RWPE2 (cell line): ENCODE data around the gene NSUN4.
"Not testable (repeated sequence)": the region's sequence is repeated elsewhere in the genome, so short reads cannot be mapped to it uniquely, and the experiment has no call there.

ENCODE experiments used
- ATAC-seq: fragments of 200-7000 bp; cut with Tn5 transposase; 3 replicates; pipeline ENCODE4 v1.9.1; 2021; ENCODE audit warnings: low read depth
- DNase-seq: peaks from one replicate; pipeline ENCODE4 v3.0.0-alpha.2; 2020; ENCODE audit warnings: low spot score
- H3K27ac ChIP-seq: fragments of 450-650 bp; 2 replicates; pipeline ENCODE4 v1.5.1; 2017; ENCODE audit warnings: mild to moderate bottlenecking; ENCODE audit not compliant: poor library complexity, severe bottlenecking
- H3K27me3 ChIP-seq: fragments of 250-450 bp; sonication (Bioruptor Pico); 2 replicates; pipeline ENCODE4 v1.5.1; 2021; ENCODE audit warnings: mild to moderate bottlenecking, moderate library complexity; ENCODE audit not compliant: insufficient read depth, poor library complexity, severe bottlenecking
- H3K36me3 ChIP-seq: fragments of 250-450 bp; sonication (Bioruptor Pico); 2 replicates; pipeline ENCODE4 v1.5.1; 2020; ENCODE audit warnings: low read depth, mild to moderate bottlenecking, moderate library complexity
- H3K4me1 ChIP-seq: fragments of 250-450 bp; sonication (Bioruptor Pico); 2 replicates; pipeline ENCODE4 v1.5.1; 2021; ENCODE audit warnings: mild to moderate bottlenecking, moderate library complexity; ENCODE audit not compliant: insufficient read depth, poor library complexity, severe bottlenecking
- H3K4me3 ChIP-seq: fragments of 250-450 bp; sonication (Bioruptor Pico); 2 replicates; pipeline ENCODE4 v1.5.1; 2021; ENCODE audit warnings: mild to moderate bottlenecking, moderate library complexity; ENCODE audit not compliant: severe bottlenecking
- H3K9me3 ChIP-seq: fragments of 250-450 bp; sonication (Bioruptor Pico); 2 replicates; pipeline ENCODE4 v1.5.1; 2021; ENCODE audit warnings: mild to moderate bottlenecking, moderate library complexity; ENCODE audit not compliant: severe bottlenecking
- TF ChIP-seq, protein P1 (sequence below): fragments of 450-650 bp; IDR thresholded peaks from one replicate; pipeline ENCODE4 v1.5.1; 2017; ENCODE audit warnings: mild to moderate bottlenecking, moderate library complexity; ENCODE audit not compliant: poor library complexity, severe bottlenecking

Gene NSUN4

DNA sequence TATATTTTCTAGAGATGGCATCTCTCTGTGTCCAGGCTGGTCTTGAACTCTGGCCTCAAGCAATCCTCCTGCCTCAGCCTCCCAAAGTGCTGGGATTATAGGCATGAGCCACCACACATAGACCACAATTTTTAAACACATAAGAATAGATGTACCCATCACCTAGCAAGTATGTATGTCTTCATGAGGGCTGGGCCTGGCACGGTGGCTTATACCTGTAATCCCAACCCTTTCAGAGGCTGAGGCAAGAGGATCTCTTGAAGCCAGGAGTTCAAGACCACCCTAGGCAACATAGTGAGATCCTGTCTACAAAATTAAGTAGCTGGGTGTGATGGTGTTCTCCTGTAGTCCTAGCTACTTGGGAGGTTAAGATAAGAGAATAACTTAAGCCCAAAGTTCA, 23.3 kb upstream of the NSUN4 start:
- TF ChIP-seq, protein P1, sequence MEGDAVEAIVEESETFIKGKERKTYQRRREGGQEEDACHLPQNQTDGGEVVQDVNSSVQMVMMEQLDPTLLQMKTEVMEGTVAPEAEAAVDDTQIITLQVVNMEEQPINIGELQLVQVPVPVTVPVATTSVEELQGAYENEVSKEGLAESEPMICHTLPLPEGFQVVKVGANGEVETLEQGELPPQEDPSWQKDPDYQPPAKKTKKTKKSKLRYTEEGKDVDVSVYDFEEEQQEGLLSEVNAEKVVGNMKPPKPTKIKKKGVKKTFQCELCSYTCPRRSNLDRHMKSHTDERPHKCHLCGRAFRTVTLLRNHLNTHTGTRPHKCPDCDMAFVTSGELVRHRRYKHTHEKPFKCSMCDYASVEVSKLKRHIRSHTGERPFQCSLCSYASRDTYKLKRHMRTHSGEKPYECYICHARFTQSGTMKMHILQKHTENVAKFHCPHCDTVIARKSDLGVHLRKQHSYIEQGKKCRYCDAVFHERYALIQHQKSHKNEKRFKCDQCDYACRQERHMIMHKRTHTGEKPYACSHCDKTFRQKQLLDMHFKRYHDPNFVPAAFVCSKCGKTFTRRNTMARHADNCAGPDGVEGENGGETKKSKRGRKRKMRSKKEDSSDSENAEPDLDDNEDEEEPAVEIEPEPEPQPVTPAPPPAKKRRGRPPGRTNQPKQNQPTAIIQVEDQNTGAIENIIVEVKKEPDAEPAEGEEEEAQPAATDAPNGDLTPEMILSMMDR, result no peak
- no peak overlapping the region for H3K4me3 ChIP-seq
- H3K27me3 ChIP-seq, result no peaks in the 10 kb centered on the region
- no peaks in the 10 kb centered on the region for H3K9me3 ChIP-seq
- peaks cover 46% of the 10 kb centered on the region for H3K36me3 ChIP-seq
- DNase-seq (no peak), ATAC-seq (no peak; the same call in 2 of the 3 replicates)
- no peak overlapping the region for H3K27ac ChIP-seq
- no peaks in the 10 kb centered on the region for H3K4me1 ChIP-seq

DNA sequence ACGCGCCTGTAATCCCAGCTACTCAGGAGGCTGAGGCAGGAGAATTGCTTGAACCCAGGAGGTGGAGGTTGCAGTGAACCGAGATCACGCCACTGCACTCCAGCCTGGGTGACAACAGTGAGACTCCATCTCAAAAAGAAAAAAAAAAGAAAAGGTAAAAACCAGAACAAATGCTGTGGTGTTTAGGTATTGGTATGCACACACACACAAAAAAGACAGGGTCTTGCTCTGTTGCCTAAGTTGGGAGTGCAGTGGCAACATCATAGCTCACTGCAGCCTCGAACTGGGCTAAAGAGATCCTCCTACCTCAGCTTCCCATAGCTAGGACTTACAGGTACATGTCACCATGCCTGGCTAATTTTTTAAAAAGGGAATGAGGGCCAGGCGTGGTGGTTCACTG, 21.3 kb upstream of the NSUN4 start:
- not testable (repeated sequence) for H3K27me3 ChIP-seq, H3K4me3 ChIP-seq, ATAC-seq, H3K9me3 ChIP-seq, DNase-seq, H3K27ac ChIP-seq, H3K4me1 ChIP-seq
- H3K36me3 ChIP-seq, result peaks cover 28% of the 10 kb centered on the region

DNA sequence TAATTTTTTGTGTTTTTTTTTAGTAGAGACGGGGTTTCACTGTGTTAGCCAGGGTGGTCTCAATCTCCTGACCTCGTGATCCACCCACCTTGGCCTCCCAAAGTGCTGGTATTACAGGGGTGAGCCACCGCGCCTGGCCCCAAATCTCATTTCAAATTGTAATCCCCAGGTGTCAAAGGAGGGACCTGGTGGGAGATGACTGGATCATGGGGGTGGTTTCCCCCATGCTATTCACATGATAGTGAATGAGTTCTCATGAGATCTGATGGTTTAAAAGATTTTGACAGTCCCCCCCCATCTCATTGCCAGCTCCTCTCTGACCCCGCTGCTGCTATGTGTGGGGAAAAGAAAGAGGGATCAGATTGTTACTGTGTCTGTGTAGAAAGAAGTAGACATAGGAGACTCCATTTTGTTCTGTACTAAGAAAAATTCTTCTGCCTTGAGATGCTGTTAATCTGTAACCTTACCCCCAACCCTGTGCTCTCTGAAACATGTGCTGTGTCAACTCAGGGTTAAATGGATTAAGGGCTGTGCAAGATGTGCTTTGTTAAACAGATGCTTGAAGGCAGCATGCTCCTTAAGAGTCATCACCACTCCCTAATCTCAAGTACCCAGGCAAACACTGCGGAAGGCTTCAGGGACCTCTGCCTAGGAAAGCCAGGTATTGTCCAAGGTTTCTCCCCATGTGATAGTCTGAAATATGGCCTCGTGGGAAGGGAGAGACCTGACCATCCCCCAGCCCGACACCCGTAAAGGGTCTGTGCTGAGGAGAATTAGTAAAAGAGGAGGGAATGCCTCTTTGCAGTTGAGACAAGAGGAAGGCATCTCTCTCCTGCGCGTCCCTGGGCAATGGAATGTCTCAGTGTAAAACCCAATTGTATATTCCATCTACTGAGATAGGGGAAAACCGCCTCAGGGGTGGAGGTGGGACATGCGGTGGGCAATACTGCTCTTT, 20.4 kb upstream of the NSUN4 start:
- not testable (repeated sequence) for H3K27me3 ChIP-seq, H3K9me3 ChIP-seq, H3K4me3 ChIP-seq, ATAC-seq, H3K4me1 ChIP-seq, DNase-seq, H3K27ac ChIP-seq
- peaks cover 20% of the 10 kb centered on the region for H3K36me3 ChIP-seq

DNA sequence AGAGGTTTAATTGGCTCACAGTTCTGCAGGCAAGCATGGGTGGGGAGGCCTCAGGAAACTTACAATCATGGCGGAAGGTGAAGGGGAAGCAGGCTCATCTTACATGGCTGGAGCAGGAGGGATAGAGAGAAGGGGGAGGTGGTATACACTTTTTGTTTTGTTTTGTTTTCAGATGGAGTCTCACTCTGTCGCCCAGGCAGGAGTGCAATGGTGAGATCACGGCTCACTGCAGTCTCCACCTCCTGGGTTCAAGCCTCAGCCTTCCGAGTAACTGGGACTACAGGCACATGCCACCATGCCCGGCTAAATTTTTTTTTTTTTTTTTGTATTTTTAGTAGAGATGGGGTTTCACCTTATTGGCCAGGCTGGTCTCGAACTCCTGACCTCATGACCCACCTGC, 18.4 kb upstream of the NSUN4 start:
- H3K4me3 ChIP-seq, H3K36me3 ChIP-seq, DNase-seq, H3K9me3 ChIP-seq, ATAC-seq, H3K27ac ChIP-seq, H3K27me3 ChIP-seq, H3K4me1 ChIP-seq: not testable (repeated sequence)

DNA sequence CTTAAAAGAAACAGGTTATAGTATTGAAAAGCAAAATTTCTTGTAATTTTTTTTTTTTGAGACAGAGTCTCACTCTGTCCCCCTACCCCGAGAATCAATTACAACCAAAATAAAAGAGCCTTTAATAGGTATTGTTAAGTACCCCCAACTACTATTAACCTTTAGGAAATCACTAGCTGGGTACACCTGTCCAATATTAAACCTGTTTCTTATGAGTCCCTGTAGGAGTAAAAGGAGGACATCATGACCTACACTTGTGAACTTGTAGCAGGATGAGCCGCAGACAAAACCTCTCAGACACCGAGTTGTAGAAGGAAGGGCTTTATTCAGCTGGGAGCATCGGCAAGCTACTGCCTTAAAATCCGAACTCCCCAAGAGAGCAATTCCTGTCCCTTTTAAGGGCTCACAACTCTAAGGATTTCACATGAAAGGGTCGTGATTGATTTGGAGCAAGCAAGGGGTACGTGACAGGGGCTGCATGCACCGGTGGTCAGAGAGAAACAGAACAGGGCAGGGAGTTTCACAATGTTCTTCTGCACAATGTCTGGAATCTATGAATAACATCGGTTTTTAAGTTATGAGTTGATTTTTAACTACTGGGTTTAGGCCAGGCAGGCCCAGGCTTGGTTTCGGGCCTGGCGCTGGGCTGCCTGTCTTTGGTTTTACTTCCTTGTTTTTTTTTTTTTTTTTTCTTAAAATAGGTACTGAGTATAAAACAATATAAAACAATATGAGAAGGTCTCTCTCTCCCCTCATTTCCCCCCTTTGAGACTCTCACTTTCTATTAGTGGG, 15.1 kb upstream of the NSUN4 start:
- H3K27me3 ChIP-seq, H3K4me3 ChIP-seq, DNase-seq, H3K27ac ChIP-seq, H3K36me3 ChIP-seq, H3K4me1 ChIP-seq, H3K9me3 ChIP-seq, ATAC-seq: not testable (repeated sequence)

DNA sequence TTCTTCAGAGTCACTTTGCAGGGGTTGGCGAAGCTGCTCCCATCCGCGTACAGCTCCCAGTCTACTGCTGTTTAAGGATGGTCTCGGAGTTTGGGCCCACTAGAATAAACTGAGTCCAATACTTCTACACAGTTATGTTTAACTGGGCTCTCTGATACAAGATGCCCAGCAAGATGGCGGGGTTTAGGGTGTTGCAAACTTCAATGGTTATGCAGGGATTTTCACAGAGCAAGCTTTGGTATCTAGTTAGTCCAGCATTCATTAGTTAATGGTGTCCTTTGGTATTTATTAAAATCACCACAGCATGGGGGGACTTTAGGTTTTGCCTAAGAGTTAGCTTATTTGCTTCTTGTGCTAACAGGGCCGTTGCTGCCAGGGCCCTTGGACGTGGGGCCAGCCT, 12.4 kb upstream of the NSUN4 start:
- H3K27ac ChIP-seq, ATAC-seq, H3K4me3 ChIP-seq, H3K27me3 ChIP-seq, H3K9me3 ChIP-seq, H3K36me3 ChIP-seq, H3K4me1 ChIP-seq, DNase-seq: not testable (repeated sequence)

DNA sequence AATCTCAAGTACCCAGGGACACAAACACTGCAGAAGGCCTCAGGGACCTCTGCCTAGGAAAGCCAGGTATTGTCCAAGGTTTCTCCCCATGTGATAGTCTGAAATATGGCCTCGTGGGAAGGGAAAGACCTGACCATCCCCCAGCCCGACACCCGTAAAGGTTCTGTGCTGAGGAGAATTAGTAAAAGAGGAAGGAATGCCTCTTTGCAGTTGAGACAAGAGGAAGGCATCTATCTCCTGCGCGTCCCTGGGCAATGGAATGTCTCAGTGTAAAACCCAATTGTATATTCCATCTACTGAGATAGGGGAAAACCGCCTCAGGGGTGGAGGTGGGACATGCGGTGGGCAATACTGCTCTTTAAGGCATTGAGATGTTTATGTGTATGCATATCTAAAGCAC, 10.8 kb upstream of the NSUN4 start:
- not testable (repeated sequence) for H3K27ac ChIP-seq, H3K9me3 ChIP-seq, ATAC-seq, DNase-seq, H3K36me3 ChIP-seq, H3K4me1 ChIP-seq, H3K27me3 ChIP-seq, H3K4me3 ChIP-seq

DNA sequence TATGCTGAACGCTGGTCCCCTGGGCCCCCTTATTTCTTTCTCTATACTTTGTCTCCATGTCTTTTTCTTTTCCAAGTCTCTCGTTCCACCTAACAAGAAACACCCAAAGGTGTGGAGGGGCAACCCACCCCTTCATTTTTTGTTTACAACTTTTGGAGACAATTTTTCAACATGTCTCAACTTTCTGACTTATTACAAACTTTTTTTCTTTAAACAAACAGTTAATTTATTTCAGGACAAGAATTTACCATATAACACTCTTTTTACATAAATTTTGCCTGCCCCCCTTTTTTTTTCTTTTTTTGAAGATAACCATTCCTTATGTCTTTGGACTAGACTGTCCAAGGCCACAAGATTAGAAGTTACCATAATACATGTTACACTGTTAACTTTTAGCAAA, 10.2 kb upstream of the NSUN4 start:
- H3K4me1 ChIP-seq, H3K27me3 ChIP-seq, H3K36me3 ChIP-seq, H3K4me3 ChIP-seq, H3K9me3 ChIP-seq, ATAC-seq, H3K27ac ChIP-seq, DNase-seq: not testable (repeated sequence)

DNA sequence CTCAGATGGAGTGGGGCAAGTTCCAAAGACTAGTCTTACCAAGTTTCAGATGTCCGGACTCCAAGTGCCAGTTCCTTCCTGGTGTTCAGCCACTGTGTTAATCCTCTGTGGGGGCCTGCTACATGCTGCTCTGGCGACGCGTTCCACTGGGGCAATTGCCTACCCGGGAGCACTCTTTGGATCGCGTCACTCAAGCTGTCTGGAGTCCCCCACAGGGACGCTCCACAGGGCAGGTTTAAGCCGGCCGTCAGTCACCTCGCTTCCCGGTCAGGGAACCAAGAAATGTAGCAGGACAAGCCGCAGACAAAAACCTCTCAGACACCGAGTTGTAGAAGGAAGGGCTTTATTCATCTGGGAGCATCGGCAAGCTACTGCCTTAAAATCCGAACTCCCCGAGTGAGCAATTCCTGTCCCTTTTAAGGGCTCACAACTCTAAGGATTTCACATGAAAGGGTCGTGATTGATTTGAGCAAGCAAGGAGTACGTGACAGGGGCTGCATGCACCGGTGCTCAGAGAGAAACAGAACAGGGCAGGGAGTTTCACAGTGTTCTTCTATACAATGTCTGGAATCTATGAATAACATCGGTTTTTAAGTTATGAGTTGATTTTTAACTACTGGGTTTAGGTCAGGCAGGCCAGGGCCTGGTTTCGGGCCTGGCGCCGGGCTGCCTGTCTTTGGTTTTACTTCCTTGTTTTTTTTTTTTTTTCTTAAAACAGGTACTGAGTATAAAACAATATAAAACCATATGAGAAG, 8.6 kb upstream of the NSUN4 start:
- not testable (repeated sequence) for H3K27ac ChIP-seq, H3K9me3 ChIP-seq, H3K4me1 ChIP-seq, ATAC-seq, H3K27me3 ChIP-seq, H3K4me3 ChIP-seq, DNase-seq, H3K36me3 ChIP-seq
